ENCODE results near the gene NRP1.

NRP1 gene

DNA sequence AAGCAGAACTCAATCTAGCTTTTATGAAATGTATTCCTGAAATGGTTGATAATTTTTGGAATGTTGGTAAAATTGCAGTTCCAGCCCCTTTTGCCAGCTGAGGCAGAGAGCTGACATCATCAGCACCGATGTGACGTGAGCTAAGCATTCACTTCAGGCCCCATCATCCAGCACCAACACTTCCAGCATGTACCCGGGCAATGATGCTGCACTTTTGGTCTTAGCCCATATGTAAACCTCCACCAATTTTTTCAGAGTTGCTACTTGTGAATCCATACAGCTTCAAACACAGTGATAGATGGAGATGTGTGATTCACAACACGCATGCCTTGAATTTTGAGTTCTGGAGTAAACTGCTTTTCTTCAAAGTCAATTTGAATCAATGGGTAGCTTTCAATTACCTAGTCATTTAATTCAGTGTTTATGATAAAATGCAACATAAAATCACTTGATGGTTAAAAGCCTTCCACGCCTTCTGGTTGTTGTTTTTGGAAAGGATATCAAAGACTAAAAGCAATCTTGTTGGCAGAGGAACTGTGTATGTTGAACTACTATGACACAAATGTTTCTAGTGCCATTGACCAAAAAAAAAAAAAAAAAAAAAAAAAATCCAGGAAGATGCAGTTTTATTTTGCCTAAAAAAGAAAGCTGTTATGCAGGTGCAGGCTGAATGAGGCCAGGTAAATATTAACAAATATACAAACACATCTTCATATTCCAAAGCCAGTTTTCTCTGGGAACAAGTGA, 73.9 kb downstream of the NRP1 start:
- no peak for TF ChIP-seq ZNF274 (IDR thresholded peaks at IDR 0.05; ENCODE audit: low read depth, low read length)
- no peak overlapping the region for H3K4me3 ChIP-seq (ENCODE audit: low read length)

- H3K4me3 ChIP-seq (ENCODE audit: low read length), result no peak overlapping the region
- TF ChIP-seq ZNF274 (IDR thresholded peaks at IDR 0.05; ENCODE audit: low read depth, low read length), result no peak
These were observed 75.5 kb downstream of the NRP1 start for GRCh38 chr10:33258967-33259366.

DNA sequence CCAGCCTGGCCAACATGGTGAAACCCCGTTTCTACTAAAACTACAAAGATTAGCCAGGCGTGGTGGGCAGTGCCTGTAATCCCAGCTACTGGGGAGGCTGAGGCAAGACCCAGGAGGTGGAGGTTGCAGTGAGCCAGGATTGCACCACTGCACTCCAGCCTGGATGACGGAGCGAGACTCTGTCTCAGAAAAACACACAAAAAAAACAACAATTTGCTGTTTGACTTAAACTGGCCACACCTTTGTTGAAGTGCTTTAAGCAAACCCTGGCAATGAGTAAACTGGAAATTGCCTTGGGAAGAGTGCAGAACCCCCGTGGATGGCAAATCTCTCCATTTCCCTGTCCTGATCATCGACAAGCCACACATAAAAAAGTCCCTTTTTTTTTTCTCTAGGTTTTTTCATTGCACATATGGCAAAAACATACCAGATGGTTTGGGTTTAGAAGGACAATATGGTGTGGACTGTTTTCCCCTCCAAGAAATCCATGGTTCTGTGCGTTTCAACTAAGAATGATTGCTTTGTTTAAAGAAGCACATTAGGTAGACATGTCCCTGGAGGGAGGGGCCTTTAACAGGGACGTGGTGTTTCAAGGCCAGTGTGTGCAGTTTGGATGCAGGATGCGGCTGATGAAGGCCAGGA, 76.9 kb downstream of the NRP1 start:
- no peak overlapping the region for H3K4me3 ChIP-seq (ENCODE audit: low read length)
- TF ChIP-seq ZNF274 (IDR thresholded peaks at IDR 0.05; ENCODE audit: low read depth, low read length), result no peak

DNA sequence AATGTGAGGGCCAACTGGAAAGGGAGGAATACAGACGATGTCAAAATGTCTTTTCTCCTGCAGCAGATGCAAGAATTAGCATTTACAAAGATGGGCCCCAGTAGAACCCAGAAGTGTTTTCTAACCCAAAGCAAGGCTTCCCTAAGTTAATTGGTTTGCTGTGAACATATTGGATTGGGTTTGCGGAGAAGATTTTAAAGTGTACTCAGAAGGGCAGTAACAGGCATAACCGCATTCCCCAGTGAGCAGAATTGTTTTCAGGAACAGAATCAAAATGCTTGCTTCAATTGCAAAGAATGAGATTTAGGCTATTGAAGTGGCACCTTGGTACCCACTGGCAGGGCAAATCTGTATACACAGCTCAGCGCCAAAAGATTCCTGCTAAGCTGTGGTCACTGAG, 78.0 kb downstream of the NRP1 start:
- no peak for TF ChIP-seq ZNF274 (IDR thresholded peaks at IDR 0.05; ENCODE audit: low read depth, low read length)
- no peak overlapping the region for H3K4me3 ChIP-seq (ENCODE audit: low read length)

DNA sequence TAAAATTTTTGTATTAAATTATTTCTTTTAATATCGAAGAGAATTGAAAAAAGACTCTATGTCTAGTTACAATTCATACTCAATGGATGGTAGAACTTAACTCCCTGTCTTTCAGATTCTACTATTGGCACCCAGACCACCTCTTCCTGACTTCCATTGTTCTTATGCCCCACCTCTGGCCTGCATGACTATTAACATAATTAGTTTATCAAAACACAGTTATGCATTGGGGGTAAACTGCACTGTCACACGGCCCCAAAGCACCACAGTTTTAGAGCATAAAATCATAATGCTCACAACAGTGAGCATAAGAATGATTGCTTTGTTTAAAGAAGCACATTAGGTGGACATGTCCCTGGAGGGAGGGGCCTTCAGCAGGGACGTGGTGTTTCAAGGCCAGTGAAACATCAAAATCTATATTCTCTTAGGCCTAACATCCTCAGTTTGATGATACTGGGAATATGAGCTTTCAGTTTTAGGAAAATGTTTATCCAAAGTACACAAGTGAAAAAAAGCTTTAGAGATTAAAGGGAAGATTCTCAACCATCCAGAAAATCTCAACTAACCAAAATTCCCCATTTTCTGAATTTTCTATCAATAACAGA, 79.8 kb downstream of the NRP1 start:
- no peak overlapping the region for H3K4me3 ChIP-seq (ENCODE audit: low read length)
- TF ChIP-seq ZNF274 (IDR thresholded peaks at IDR 0.05; ENCODE audit: low read depth, low read length), result no peak

DNA sequence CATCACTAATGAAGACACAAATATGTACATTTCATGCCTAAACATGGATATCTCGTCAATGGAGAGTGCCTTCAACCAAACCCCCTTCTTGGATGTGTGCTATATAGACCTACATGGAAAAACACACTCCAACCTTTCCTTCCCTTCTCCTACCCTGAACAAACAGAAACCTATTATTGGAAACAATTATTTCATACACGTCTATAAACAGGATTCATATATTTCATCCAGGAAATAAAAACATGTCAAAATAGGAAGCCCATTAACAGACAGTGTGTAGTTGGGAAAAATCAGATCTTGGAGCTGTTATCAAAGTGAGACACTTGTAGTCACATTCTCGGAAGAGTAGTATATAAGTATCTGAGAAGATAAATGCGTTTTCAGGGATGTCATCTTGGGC, 81.1 kb downstream of the NRP1 start:
- TF ChIP-seq ZNF274 (IDR thresholded peaks at IDR 0.05; ENCODE audit: low read depth, low read length), result no peak

DNA sequence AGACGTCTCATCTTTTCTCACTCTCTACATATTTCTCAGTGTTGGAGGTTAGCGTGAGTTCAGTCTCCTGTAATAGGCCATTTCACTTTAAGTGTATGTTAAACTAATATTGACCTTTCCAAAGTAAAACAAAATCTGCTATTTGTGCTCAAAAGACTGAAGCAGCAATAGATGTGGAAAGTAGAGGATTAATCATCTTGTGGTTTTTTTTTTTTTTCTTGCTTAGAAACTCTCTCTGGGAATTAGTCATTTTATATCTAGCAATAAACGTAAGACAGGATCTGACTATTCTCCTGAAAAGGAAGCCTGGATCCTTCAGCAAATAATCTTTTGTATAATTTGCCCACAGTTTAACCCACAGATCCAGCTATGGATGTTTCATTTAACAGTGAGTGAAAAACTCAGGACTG, 81.7 kb downstream of the NRP1 start:
- H3K4me3 ChIP-seq (ENCODE audit: low read length), result no peak overlapping the region
- no peak for TF ChIP-seq ZNF274 (IDR thresholded peaks at IDR 0.05; ENCODE audit: low read depth, low read length)

More for the DNA sequence above, 81.1 kb downstream of the NRP1 start:
- H3K4me3 ChIP-seq (ENCODE audit: low read length), result no peak overlapping the region

- no peak for TF ChIP-seq ZNF274 (IDR thresholded peaks at IDR 0.05; ENCODE audit: low read depth, low read length)
- no peak overlapping the region for H3K4me3 ChIP-seq (ENCODE audit: low read length)
These were observed 82.1 kb downstream of the NRP1 start for GRCh38 chr10:33252324-33252723.

GRCh38 chr10:33249659-33250345, 84.7 kb downstream of the NRP1 start:
- no peak for TF ChIP-seq ZNF274 (IDR thresholded peaks at IDR 0.05; ENCODE audit: low read depth, low read length)
- no peak overlapping the region for H3K4me3 ChIP-seq (ENCODE audit: low read length)

GRCh38 chr10:33249137-33249536, 85.3 kb downstream of the NRP1 start:
- no peak for TF ChIP-seq ZNF274 (IDR thresholded peaks at IDR 0.05; ENCODE audit: low read depth, low read length)
- H3K4me3 ChIP-seq (ENCODE audit: low read length), result no peak overlapping the region

DNA sequence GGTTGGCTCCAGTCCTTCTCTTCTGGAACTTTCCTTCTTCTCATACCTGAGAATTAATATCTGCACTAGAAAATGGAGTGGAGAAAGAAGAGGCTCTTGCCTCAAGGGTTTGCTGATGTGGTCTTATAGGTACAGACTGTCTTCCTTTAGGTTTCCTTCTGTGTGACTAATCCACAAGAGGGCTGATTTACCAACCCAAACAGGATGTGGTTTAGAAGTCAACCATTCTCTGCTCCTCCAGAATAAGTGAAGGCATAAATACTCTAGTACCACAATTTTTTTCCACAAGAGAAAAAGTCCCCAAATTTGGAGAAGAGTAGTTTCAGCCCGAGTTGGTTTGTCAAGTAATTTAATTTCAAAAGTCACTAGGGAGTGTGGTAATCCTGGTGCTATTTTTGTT, 85.8 kb downstream of the NRP1 start:
- TF ChIP-seq ZNF274 (IDR thresholded peaks at IDR 0.05; ENCODE audit: low read depth, low read length), result no peak
- no peak overlapping the region for H3K4me3 ChIP-seq (ENCODE audit: low read length)

DNA sequence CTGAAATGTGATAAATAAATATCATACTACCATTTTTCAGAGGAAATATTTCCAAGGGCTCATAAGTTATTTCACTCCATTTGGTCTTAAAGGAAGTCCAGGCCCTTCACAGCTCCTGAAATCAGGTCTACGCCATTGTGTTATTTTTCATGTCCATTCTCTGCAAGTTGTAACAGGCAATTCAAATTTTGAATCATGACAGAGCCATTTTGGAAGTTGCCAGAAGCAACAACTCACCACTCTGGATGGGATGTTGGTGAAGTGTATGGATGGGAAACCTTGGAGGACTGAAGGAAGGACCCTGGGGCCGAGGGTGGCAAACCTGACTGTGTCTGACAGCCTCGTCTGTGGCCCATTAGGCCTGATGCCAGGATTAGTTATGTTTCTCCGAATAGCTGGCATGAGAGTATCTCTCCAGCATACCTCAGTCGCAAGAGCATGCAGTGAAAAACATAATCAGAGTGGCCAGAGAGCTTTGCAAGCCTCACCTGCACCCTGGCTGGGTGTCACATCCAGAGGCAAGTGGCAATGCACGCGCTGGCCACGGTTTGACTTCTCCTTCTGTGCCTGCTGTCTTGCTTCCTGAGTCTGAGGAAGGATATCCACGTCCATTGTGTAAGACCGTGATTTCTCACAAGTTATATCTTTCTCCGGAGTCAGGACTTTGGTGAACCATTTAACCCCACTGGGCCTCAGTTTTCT, 87.1 kb downstream of the NRP1 start:
- H3K4me3 ChIP-seq (ENCODE audit: low read length), result no peak overlapping the region

DNA sequence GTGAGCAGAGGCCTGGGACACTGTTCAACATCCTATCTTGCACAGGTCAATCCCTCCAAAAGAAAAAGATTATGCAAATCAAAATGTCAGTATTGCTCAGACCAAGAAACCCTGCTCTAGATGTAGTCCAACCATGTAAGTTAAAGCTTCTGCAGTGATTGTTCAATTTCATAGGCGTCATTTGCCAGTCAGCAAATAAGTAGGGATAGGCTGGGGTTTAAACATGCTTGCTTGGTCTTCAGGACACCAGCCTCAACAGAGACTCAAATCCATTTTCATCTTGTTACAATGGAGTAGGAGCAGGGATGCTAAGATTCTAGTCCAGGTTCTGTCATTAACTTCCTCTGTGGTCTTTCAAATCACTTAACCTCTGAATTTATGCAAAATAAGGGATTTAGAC, 89.1 kb downstream of the NRP1 start:
- no peak overlapping the region for H3K4me3 ChIP-seq (ENCODE audit: low read length)
- TF ChIP-seq ZNF274 (IDR thresholded peaks at IDR 0.05; ENCODE audit: low read depth, low read length), result no peak

More for the DNA sequence above, 87.1 kb downstream of the NRP1 start:
- TF ChIP-seq ZNF274 (IDR thresholded peaks at IDR 0.05; ENCODE audit: low read depth, low read length), result no peak

DNA sequence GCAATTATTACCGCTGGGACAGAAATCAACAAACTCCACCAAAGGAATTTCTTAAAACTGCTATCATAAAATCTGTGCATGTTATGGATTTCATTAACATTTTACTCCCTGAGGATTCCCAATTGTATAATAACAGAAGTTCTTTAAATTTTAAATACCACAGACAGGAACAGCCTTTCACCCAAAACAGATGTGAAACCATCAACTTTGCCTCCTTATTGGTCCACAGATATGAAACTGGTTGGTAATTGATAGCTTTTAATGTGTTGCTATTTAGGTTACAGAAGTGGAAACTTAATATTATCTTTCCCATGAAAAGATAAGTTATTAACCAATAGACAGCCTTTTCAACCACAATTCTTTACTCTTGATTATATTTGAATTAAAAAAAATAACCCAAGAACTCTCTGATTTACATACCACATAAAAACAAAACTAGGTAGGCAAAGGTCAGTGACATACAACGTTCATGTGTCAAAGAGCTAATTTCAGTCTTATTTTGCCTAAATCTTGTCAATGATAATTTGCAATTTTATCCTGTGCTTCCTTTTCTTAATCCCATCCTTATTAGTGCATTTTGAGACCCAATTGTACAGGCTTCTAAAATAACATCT, 90.0 kb downstream of the NRP1 start:
- no peak overlapping the region for H3K4me3 ChIP-seq (ENCODE audit: low read length)
- TF ChIP-seq ZNF274 (IDR thresholded peaks at IDR 0.05; ENCODE audit: low read depth, low read length), result no peak

All from GM08714 (cell line).